M059J (cell line): ENCODE measurements around the gene ZSCAN2. TPM values are rescaled to one million over a fixed set of nuclear protein-coding genes. Genes with fewer than 3 reads are reported as not detected.
"Not testable (repeated sequence)": the region's sequence is repeated elsewhere in the genome, so short reads cannot be mapped to it uniquely, and the experiment has no call there.

Source experiments
- DNase-seq: peaks from one replicate; pipeline ENCODE4 v3.0.0-alpha.2; 2012; ENCODE audit warnings: low read depth
- total RNA-seq: library from RNA; depleted of rRNA; stranded (reverse); fragments of >200 nt; shearing (Covaris generic); gene quantifications from 2 replicates; pipeline ENCODE4 v1.2.3, GENCODE V29; 2014; rRNA removed

The ZSCAN2 gene
- 2.4 and 7.5 TPM in 2 replicates for total RNA-seq

- peak; percentile 94 for DNase-seq
Measured at GRCh38 chr15:84600687-84601554, at the start of gene ZSCAN2. Gene ZSCAN2, plus strand, starts transcription at chr15:84601009. Its CDS starts 2,919 bp downstream, at chr15:84603928.

GRCh38 chr15:84551624-84552023 lies 49.2 kb upstream of the ZSCAN2 start:
- not testable (repeated sequence) for DNase-seq

- peak; percentile 14 for DNase-seq
Measured at GRCh38 chr15:84552896-84553295, 47.9 kb upstream of the ZSCAN2 start.

- not testable (repeated sequence) for DNase-seq
Measured at GRCh38 chr15:84556690-84557089, 44.1 kb upstream of the ZSCAN2 start.

GRCh38 chr15:84568021-84568420 lies 32.8 kb upstream of the ZSCAN2 start:
- DNase-seq: not testable (repeated sequence)

GRCh38 chr15:84570164-84570735 lies 30.6 kb upstream of the ZSCAN2 start:
- DNase-seq: peak; percentile 36

- DNase-seq: peak; percentile 59
Measured at GRCh38 chr15:84572231-84572630, 28.6 kb upstream of the ZSCAN2 start.

- no peak for DNase-seq
Measured at GRCh38 chr15:84575493-84575892, 25.3 kb upstream of the ZSCAN2 start.

- DNase-seq: not testable (repeated sequence)
Measured at GRCh38 chr15:84577891-84578290, 22.9 kb upstream of the ZSCAN2 start.

- DNase-seq: peak; percentile 79
Measured at GRCh38 chr15:84579261-84579721, 21.5 kb upstream of the ZSCAN2 start.

- DNase-seq: not testable (repeated sequence)
Measured at GRCh38 chr15:84581676-84582428, 19.0 kb upstream of the ZSCAN2 start.

- DNase-seq: peak; percentile 58
Measured at GRCh38 chr15:84582583-84583157, 18.1 kb upstream of the ZSCAN2 start.

- DNase-seq: not testable (repeated sequence)
Measured at GRCh38 chr15:84583921-84584320, 16.9 kb upstream of the ZSCAN2 start.

GRCh38 chr15:84586696-84587095 lies 14.1 kb upstream of the ZSCAN2 start:
- no peak for DNase-seq

GRCh38 chr15:84588053-84588874 lies 12.5 kb upstream of the ZSCAN2 start:
- peak; percentile 76 for DNase-seq

- no peak for DNase-seq
Measured at GRCh38 chr15:84590406-84590805, 10.4 kb upstream of the ZSCAN2 start.

- DNase-seq: no peak
Measured at GRCh38 chr15:84591815-84592214, 9.0 kb upstream of the ZSCAN2 start.

- no peak for DNase-seq
Measured at GRCh38 chr15:84594617-84595290, 6.1 kb upstream of the ZSCAN2 start.

- no peak for DNase-seq
Measured at GRCh38 chr15:84595660-84596059, 5.1 kb upstream of the ZSCAN2 start.

GRCh38 chr15:84597296-84597695 lies 3.5 kb upstream of the ZSCAN2 start:
- DNase-seq: no peak
